GM23248 (cell line): ENCODE measurements around the gene LCE4A.
"Not testable (repeated sequence)": the region's sequence is repeated elsewhere in the genome, so short reads cannot be mapped to it uniquely, and the experiment has no call there.

Experiments
- EZH2 ChIP-seq: fragments of 200-600 bp; sonication (generic); IDR thresholded peaks from 2 replicates; pipeline ENCODE4 v1.6.1; 2018; ENCODE audit warnings: antibody characterized with exemption, mild to moderate bottlenecking; ENCODE audit not compliant: insufficient read depth, poor library complexity, severe bottlenecking
- EZH2phosphoT487 ChIP-seq: fragments of 200-600 bp; sonication (generic); IDR thresholded peaks from 2 replicates; pipeline ENCODE4 v1.6.1; 2018; ENCODE audit warnings: antibody characterized with exemption, moderate library complexity, mild to moderate bottlenecking, low read depth; ENCODE audit not compliant: insufficient read depth

- not testable (repeated sequence) for TF ChIP-seq EZH2, EZH2phosphoT487
Measured at GRCh38 chr1:152666171-152666570, 41.8 kb upstream of the LCE4A start.
